Memory B cell (primary cell): ENCODE data around the gene SDR42E2.
"Not testable (repeated sequence)": the region's sequence is repeated elsewhere in the genome, so short reads cannot be mapped to it uniquely, and the experiment has no call there.

Experiments used
- ATAC-seq: fragments of 150-1000 bp; cut with Tn5 transposase; 2 replicates; pipeline ENCODE4 v1.10.0; 2021; ENCODE audit warnings: low read depth, mild to moderate bottlenecking, moderate library complexity
- DNase-seq, 2 donors: peaks; one replicate each; pipeline ENCODE4 v3.0.0; 2022; ENCODE audit warnings: low spot score in 2 of 2
- H3K27ac Mint-ChIP-seq: one replicate; pipeline ENCODE4 v1.8.0; 2022; ENCODE audit warnings: mild to moderate bottlenecking, moderate library complexity, mixed read lengths
- H3K27me3 Mint-ChIP-seq: one replicate; pipeline ENCODE4 v1.8.0; 2022; ENCODE audit warnings: mixed read lengths
- H3K36me3 Mint-ChIP-seq: one replicate; pipeline ENCODE4 v1.8.0; 2022; ENCODE audit warnings: mild to moderate bottlenecking, mixed read lengths
- H3K4me1 Mint-ChIP-seq: one replicate; pipeline ENCODE4 v1.8.0; 2022; ENCODE audit warnings: mixed read lengths
- H3K4me3 Mint-ChIP-seq: one replicate; pipeline ENCODE4 v1.8.0; 2022; ENCODE audit warnings: mild to moderate bottlenecking, moderate library complexity, mixed read lengths
- H3K9me3 Mint-ChIP-seq: one replicate; pipeline ENCODE4 v1.8.0; 2022; ENCODE audit warnings: mixed read lengths

Gene SDR42E2

DNA sequence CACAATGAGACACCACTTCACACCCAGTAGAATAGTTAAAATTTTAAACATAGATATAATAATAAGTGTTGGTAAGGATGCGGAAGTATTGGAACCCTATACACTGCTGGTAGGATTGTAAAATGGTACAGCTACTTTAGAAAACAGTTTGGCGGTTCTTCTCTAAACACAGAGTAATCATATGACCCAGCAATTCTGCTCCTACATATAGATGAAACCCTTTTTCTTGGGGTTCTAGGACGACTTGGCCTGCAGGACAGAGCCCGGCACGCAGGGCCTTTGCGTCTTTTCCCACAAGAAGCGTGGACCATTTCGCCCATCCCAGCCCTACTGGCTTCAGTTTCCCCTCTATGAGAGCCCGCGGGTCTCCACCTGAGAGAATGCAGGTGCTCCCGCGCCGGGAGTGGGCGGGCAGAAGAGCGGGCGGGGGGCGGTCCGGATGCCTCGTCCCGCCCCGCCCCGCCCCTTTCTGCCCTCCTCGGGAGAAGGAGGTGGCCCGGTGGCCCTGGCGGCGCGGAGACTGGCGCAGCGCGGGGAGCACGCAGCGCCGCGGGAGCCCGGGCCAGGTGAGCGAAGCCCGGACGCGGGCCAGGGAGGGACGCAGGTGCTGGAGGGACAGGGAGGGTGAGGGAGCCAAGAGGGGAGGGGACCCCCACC, at the start of gene SDR42E2:
SDR42E2 (plus strand) TSS at position 508 of the 657 bp plus-strand sequence. CDS start 3,077 bp downstream, outside the sequence.
- H3K27me3 Mint-ChIP-seq, result peaks cover 7% of the 10 kb centered on the region
- ATAC-seq (peak; percentile 55), DNase-seq (no peak)
- H3K36me3 Mint-ChIP-seq, result peaks cover 2% of the 10 kb centered on the region
- H3K4me3 Mint-ChIP-seq, result no peak within 1 kb of the TSS
- peaks cover 4% of the 10 kb centered on the region for H3K9me3 Mint-ChIP-seq
- H3K27ac Mint-ChIP-seq, result no peak within 1 kb of the TSS
- peaks cover 5% of the 10 kb centered on the region for H3K4me1 Mint-ChIP-seq

DNA sequence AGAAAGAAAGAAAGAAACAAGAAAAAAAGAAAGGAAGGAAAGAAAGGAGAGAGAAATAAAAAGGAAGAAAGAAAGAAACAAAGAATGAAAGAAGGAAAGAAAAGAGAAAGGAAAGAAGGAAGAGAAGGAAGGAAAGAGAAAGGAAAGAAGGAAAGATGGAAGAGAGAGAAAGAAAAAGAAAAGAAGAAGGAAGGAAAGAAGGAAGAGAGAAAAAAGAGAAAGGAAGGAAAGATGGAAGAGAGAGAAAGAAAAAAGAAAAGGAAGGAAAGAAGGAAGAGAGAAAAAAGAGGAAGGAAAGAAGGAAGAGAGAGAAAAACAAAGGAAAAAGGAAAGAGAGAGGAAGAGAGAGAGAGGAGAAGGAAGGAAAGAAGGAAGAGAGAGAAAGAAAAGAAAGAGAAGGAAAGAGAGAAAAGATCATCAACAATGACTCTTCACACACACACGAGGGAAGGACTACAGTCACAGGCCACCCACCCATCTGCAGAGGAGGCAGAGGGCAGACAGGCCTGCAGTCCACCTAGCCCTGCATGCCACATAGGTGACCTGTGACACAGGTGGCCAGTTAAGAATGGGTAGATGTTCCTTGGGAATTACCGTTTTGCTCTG, 46.1 kb upstream of the SDR42E2 start:
- H3K9me3 Mint-ChIP-seq, result no peaks in the 10 kb centered on the region
- no peak overlapping the region for H3K27ac Mint-ChIP-seq
- no peaks in the 10 kb centered on the region for H3K36me3 Mint-ChIP-seq
- H3K27me3 Mint-ChIP-seq, result peaks cover 1% of the 10 kb centered on the region
- no peak for ATAC-seq
- H3K4me1 Mint-ChIP-seq, result peaks cover 2% of the 10 kb centered on the region
- no peak overlapping the region for H3K4me3 Mint-ChIP-seq
- no peak for DNase-seq

DNA sequence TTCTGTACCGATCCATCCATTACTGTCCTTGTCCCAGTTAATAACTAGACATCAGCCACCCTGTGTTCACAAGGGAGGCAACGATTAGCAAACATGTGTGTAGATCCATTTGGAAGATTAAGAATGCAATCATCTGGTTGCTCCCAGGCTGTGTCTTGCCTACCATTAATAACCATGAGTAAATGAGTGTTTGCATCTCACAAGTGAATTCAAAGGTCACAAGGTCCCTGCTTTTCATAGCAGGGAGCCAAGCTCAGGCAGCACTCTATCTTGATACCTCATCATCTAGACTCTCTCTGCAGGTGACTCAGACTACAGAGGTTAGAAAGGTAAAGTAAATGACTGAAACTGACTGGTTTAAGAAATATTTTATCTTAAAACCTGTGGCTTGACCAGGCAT, 44.7 kb upstream of the SDR42E2 start:
- ATAC-seq, result no peak
- peaks cover 10% of the 10 kb centered on the region for H3K4me1 Mint-ChIP-seq
- DNase-seq, result no peak
- H3K27me3 Mint-ChIP-seq, result peaks cover 6% of the 10 kb centered on the region
- H3K36me3 Mint-ChIP-seq, result no peaks in the 10 kb centered on the region
- no peak overlapping the region for H3K27ac Mint-ChIP-seq
- no peak overlapping the region for H3K4me3 Mint-ChIP-seq
- no peaks in the 10 kb centered on the region for H3K9me3 Mint-ChIP-seq

DNA sequence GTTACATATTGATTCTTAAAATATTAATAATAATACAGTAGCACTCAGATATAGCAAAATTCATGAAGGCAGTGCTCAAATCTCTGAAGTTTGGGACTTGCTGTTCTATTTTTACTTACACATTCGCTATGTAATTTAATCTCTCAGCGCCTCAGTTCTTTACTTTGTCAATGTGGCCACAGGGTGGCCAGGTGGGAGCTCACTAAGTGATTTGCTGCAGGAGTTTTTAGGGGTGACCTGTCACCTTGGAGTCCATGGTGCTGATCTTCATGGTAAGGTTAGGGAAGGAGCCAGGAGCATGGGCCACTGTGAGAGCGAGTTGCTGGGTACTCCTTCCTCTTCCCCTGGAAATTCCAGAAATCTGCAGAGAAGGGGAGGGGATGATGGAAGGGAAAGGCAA, 41.9 kb upstream of the SDR42E2 start:
- Mint-ChIP-seq H3K27me3 (peaks cover 6% of the 10 kb centered on the region), H3K4me1 (peaks cover 18% of the 10 kb centered on the region), H3K27ac (no peak overlapping the region), H3K4me3 (no peak overlapping the region), H3K9me3 (no peaks in the 10 kb centered on the region), H3K36me3 (no peaks in the 10 kb centered on the region)
- no peak for ATAC-seq
- DNase-seq, result no peak

DNA sequence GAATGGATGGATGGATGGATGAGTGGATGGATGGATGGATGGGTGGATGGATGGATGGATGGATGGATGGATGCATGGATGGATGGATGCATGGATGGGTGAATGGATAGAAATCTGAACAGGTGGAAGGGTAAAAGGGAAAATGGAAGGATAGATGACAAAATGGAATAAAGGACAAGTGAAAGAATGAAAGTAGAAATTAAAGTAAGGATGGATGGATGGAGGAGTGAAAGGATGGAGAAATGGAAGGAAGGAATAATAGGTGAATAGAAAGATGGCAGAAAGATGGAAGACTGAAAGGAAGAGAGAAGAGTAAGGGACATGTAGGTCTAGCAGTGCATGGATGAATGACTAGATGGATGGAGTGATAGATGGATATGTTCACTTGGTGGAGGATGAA, 40.1 kb upstream of the SDR42E2 start:
- H3K4me3 Mint-ChIP-seq, result no peak overlapping the region
- no peaks in the 10 kb centered on the region for H3K36me3 Mint-ChIP-seq
- peaks cover 16% of the 10 kb centered on the region for H3K4me1 Mint-ChIP-seq
- no peaks in the 10 kb centered on the region for H3K9me3 Mint-ChIP-seq
- no peak overlapping the region for H3K27ac Mint-ChIP-seq
- peaks cover 6% of the 10 kb centered on the region for H3K27me3 Mint-ChIP-seq
- ATAC-seq (no peak), DNase-seq (no peak)

DNA sequence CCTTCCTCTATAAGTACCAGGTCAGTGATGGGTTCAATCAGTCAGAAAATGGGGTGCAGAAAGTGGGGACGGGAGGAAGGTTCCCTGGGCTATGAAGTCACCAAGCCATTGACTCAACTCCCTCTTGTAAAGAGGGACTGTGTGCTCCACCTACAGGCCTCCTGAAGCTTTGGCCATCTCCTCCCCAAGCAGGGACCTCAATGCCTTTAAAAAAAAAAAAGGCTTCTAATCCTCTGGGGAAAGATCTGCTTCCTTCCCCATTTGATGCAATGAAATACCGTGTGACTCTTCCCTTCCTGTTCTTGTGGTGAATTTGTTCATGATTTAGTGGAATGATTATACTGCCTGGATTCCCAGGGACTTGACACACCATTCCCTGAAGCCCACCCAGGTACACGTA, 39.2 kb upstream of the SDR42E2 start:
- no peak overlapping the region for H3K27ac Mint-ChIP-seq
- DNase-seq (no peak), ATAC-seq (peak; percentile 35)
- peaks cover 10% of the 10 kb centered on the region for H3K27me3 Mint-ChIP-seq
- H3K4me1 Mint-ChIP-seq, result peaks cover 16% of the 10 kb centered on the region
- H3K36me3 Mint-ChIP-seq, result peaks cover 2% of the 10 kb centered on the region
- H3K9me3 Mint-ChIP-seq, result no peaks in the 10 kb centered on the region
- H3K4me3 Mint-ChIP-seq, result peak overlapping the region; percentile 21

DNA sequence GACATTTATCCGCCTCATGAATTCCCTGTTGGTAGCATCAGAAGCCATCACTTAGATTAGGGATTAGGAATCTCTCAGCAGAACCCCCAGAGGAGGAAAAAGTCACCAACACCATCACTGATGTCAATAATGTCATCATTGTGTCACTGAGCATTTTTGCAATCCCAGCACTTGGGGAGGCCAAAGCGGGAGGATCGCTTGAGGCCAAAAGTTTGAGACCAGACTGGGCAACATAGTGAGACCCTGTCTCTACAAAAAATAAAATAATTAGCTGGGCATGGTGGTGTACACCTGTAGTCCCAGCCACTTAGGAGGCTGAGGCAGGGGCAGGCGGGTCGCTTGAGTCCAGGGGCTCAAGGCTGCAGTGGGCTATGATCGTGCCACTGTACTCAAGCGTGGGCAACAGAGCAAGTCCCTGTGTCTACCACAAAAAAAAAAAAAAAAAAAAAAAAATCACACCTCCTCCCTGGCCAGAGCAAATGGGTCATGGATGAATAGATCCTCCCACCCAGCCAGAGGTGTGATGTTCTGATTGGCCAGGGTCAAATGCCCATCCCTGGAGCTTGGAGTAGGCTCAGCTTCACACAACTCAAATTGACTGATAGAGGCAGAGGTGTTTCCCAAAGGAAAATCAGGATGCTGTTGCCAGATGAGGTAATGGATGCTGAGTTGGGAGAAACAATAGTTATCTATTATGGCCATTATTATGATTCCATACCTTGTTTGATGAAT, 38.4 kb upstream of the SDR42E2 start:
- no peak overlapping the region for H3K27ac Mint-ChIP-seq
- ATAC-seq, result no peak
- peaks cover 16% of the 10 kb centered on the region for H3K4me1 Mint-ChIP-seq
- peaks cover 11% of the 10 kb centered on the region for H3K27me3 Mint-ChIP-seq
- H3K9me3 Mint-ChIP-seq, result peaks cover 3% of the 10 kb centered on the region
- H3K36me3 Mint-ChIP-seq, result peaks cover 2% of the 10 kb centered on the region
- no peak for DNase-seq
- H3K4me3 Mint-ChIP-seq, result no peak overlapping the region

DNA sequence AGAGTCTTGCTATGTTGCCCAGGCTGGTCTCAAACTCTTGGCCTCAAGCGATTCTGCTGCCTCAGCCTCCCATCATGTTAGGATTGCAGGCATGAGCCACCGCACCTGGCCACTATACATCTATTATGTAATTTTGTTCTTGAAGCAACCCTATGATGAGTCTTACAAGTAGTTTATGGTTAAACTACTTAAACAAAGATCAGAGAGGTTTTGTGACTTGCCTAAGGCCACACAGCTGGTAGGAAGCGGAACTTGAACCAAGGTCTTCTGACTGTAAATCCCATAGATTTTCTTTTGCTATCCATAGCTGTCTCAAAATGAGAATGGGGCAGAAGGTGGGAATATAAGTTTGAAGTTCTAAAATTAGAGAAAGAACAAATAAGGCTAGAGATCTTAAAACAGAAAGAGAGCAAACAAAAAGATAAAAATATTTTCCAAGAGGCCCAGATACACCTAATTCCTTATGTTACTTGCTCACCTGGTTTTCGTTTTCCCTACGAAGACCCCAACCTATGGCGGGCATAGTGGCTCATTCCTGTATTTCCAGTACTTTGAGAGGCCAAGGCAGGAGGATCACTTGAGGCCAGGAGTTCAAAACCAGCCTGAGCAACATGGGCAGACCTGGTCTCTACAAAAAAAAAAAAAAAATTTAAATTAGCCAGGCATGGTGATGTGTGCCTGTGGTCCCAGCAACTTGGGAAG, 37.6 kb upstream of the SDR42E2 start:
- DNase-seq (no peak), ATAC-seq (no peak)
- Mint-ChIP-seq H3K4me1 (peaks cover 16% of the 10 kb centered on the region), H3K4me3 (no peak overlapping the region), H3K9me3 (peaks cover 3% of the 10 kb centered on the region), H3K27ac (no peak overlapping the region), H3K27me3 (peaks cover 11% of the 10 kb centered on the region), H3K36me3 (peaks cover 2% of the 10 kb centered on the region)

DNA sequence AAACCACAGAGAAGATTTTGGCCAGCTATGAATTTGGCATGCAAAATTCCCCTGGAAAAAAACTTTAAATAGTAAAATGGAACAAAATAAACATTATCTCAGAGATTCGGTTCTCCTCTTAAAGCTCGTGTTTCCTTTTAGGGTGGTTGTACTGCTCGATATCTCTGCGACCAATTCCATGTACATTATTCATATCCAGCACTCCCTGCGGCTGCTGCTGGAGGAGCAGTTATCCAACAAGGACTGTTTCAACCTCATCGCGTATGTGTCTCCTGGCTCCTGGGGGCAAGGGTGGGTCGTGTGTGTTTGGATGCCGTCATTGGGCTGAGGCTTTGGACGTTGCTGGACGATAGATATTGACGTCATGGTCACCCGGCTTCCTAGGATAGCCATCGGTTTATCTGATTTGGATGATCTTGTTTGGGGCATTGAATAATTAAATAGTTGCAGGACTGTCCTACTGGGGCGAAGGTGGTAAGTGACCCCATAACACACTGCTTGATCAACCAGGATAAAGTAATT, 36.2 kb upstream of the SDR42E2 start:
- H3K27ac Mint-ChIP-seq, result no peak overlapping the region
- H3K27me3 Mint-ChIP-seq, result peaks cover 11% of the 10 kb centered on the region
- peaks cover 16% of the 10 kb centered on the region for H3K4me1 Mint-ChIP-seq
- DNase-seq (no peak), ATAC-seq (no peak)
- peaks cover 2% of the 10 kb centered on the region for H3K36me3 Mint-ChIP-seq
- H3K9me3 Mint-ChIP-seq, result peaks cover 3% of the 10 kb centered on the region
- no peak overlapping the region for H3K4me3 Mint-ChIP-seq

DNA sequence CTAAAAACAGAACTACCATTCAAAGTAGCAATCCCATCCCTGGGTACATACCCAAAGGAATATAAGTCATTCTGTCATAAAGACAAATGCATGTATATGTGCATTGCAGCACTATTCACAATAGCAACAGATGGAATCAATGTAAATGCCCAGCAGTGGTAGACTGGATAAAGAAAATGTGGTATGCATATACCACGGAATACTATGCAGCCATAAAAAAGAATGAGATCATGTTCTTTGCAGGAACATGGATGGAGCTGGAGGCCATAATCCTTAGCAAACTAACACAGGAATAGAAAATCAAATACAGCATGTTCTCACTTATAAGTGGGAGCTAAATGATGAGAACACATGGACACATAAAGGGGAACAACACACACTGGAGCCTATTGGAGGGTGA, 33.8 kb upstream of the SDR42E2 start:
- H3K36me3 Mint-ChIP-seq, H3K4me3 Mint-ChIP-seq, H3K9me3 Mint-ChIP-seq, H3K27me3 Mint-ChIP-seq, ATAC-seq, H3K4me1 Mint-ChIP-seq, DNase-seq, H3K27ac Mint-ChIP-seq: not testable (repeated sequence)

DNA sequence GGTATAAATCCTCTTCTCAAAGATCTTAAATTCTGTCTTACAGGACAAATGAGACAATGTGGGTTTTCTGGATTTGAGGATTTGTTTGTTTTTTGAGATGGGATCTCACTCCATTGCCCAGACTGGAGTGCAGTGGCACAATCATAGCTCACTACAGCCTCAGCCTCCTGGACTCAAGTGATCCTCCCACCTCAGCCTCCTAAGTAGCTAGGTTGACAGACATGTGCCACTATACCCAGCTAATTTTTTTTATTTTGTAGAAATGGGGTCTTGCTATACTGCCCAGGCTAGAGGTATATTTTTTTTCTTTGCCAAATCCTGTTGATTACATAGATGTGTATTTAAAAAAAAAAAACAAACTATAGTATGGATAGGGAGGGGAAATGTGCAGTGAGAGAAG, 31.8 kb upstream of the SDR42E2 start:
- Mint-ChIP-seq H3K36me3 (peaks cover 2% of the 10 kb centered on the region), H3K4me1 (no peaks in the 10 kb centered on the region), H3K4me3 (no peak overlapping the region), H3K27me3 (peaks cover 7% of the 10 kb centered on the region), H3K9me3 (peaks cover 3% of the 10 kb centered on the region), H3K27ac (no peak overlapping the region)
- no peak for ATAC-seq
- no peak for DNase-seq

DNA sequence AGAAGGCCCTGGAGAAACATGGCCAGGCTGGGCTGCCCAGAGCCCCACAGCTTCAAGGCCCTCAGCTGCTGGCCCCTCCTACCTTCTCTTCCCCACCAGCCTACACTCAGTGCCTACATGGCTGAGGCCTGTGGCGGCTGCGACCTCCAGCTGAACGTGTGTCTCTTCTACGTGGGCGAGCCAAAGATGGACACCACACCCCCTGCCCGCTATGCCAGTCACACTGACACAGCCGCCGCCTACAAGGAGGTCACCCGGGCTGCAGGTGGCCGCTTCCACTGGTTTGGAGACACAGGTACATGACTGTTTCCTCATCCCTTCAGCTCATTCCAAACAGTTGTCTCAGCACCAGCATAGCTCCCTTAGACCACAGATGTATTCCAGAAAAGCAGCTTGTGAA, 29.5 kb upstream of the SDR42E2 start:
- ATAC-seq (no peak), DNase-seq (no peak)
- Mint-ChIP-seq H3K4me3 (no peak overlapping the region), H3K9me3 (peaks cover 3% of the 10 kb centered on the region), H3K27me3 (peaks cover 10% of the 10 kb centered on the region), H3K27ac (no peak overlapping the region), H3K4me1 (no peaks in the 10 kb centered on the region), H3K36me3 (peaks cover 3% of the 10 kb centered on the region)

DNA sequence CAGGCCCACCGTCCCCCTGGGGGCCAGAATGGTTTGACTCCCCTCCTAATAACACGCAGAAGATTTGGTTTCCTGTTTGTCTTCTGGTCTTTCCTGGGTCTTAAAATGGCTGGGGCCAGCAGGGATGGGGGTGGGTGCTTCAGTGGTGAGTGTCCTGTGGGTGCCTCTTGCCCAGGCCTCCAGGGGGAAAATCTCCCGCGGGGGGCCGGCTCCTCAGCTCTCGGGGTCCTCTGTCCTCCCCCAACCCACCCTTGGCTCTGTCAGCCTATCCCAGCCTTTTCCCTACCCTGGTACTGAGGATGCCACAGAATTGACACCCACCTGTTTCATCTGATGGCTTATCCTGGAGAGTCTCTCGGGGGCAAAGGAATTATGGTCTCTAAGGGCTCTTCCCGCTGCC, 23.8 kb upstream of the SDR42E2 start:
- Mint-ChIP-seq H3K27ac (no peak overlapping the region), H3K36me3 (peaks cover 1% of the 10 kb centered on the region), H3K27me3 (peaks cover 14% of the 10 kb centered on the region), H3K4me3 (no peak overlapping the region), H3K4me1 (no peaks in the 10 kb centered on the region), H3K9me3 (no peaks in the 10 kb centered on the region)
- DNase-seq, result no peak
- ATAC-seq, result no peak

DNA sequence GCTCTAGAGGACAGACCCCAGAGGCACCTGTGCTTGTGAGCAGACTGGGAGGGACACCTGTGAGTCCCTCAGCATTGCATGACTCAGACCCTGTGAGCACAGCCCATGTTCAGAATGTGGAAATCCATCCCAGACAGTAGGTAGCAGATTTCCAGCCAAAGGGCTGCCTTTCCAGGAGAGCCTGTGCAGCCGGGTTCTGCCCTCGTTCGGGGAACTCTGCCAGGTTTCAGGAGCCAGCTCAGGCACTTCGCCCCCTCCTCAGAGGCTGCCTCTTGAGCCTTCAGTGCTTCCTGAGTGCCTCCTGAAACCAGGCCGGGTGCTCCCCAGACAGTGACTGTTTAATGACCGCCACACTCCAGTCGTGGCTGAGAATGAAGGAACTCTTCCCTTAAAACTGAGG, 23.3 kb upstream of the SDR42E2 start:
- H3K4me3 Mint-ChIP-seq, result no peak overlapping the region
- peaks cover 14% of the 10 kb centered on the region for H3K27me3 Mint-ChIP-seq
- H3K4me1 Mint-ChIP-seq, result no peaks in the 10 kb centered on the region
- DNase-seq, result no peak
- no peaks in the 10 kb centered on the region for H3K9me3 Mint-ChIP-seq
- ATAC-seq, result no peak
- no peak overlapping the region for H3K27ac Mint-ChIP-seq
- peaks cover 1% of the 10 kb centered on the region for H3K36me3 Mint-ChIP-seq
